GM12891 (cell line): ENCODE data around the gene ST6GAL1.

Source experiments
- PAX5 ChIP-seq: IDR thresholded peaks from 2 replicates; pipeline ENCODE4 v1.6.1; 2011; ENCODE audit warnings: low read length, moderate library complexity, mild to moderate bottlenecking; ENCODE audit not compliant: insufficient read depth, severe bottlenecking
- POLR2A ChIP-seq: IDR thresholded peaks from 2 replicates; pipeline ENCODE4 v1.6.1; 2011; ENCODE audit warnings: low read depth, low read length, control low read depth
- POLR2AphosphoS5 ChIP-seq: IDR thresholded peaks from 2 replicates; pipeline ENCODE4 v1.6.1; 2011; ENCODE audit warnings: low read depth, low read length, control low read depth
- POU2F2 ChIP-seq: IDR thresholded peaks from 2 replicates; pipeline ENCODE4 v1.6.1; 2011; ENCODE audit warnings: low read depth, mild to moderate bottlenecking, control low read depth, low read length, moderate library complexity
- SPI1 ChIP-seq: IDR thresholded peaks from 2 replicates; pipeline ENCODE4 v1.6.1; 2011; ENCODE audit warnings: low read depth, low read length, control low read depth
- TAF1 ChIP-seq: IDR thresholded peaks from 2 replicates; pipeline ENCODE4 v1.6.1; 2011; ENCODE audit warnings: low read depth, low read length, control low read depth

- TF ChIP-seq SPI1 (no peak), TAF1 (no peak), POLR2AphosphoS5 (no peak), POLR2A (no peak), POU2F2 (no peak), PAX5 (no peak)
Measured at GRCh38 chr3:186925826-186926225, 4.5 kb upstream of the ST6GAL1 start.
